NCI-H82 treated with DMSO at 0.1 percent for 48 hours (cell line): ENCODE measurements around the gene ZDHHC9.

ENCODE experiments used
- DNase-seq: peaks from one replicate; lab custom pipeline; 2025; ENCODE audit not compliant: unreplicated experiment; lab: John Stamatoyannopoulos, UW

ZDHHC9 gene

GRCh38 chrX:129768586-129769466 lies 74.9 kb downstream of the ZDHHC9 start:
- no peak for DNase-seq

- no peak for DNase-seq
Observed at GRCh38 chrX:129768186-129768585, 75.5 kb downstream of the ZDHHC9 start.

- DNase-seq, result no peak
Observed at GRCh38 chrX:129763666-129764065, 80.0 kb downstream of the ZDHHC9 start.

GRCh38 chrX:129762448-129762847 lies 81.2 kb downstream of the ZDHHC9 start:
- no peak for DNase-seq

- DNase-seq, result no peak
Observed at GRCh38 chrX:129761596-129761995, 82.1 kb downstream of the ZDHHC9 start.

GRCh38 chrX:129760981-129761380 lies 82.7 kb downstream of the ZDHHC9 start:
- no peak for DNase-seq

- DNase-seq, result no peak
Observed at GRCh38 chrX:129760155-129760554, 83.5 kb downstream of the ZDHHC9 start.

GRCh38 chrX:129759576-129760061 lies 84.1 kb downstream of the ZDHHC9 start:
- no peak for DNase-seq

- no peak for DNase-seq
Observed at GRCh38 chrX:129755779-129756650, 87.7 kb downstream of the ZDHHC9 start.

GRCh38 chrX:129754056-129755024 lies 89.3 kb downstream of the ZDHHC9 start:
- no peak for DNase-seq
